ENCODE data around the gene GPD1. TPM values are rescaled to one million over a fixed set of nuclear protein-coding genes. Genes with fewer than 3 reads are reported as not detected.

GPD1 gene
- total RNA-seq, 1 donor from 2014 or later: 9.0 TPM

- no peaks in the 10 kb centered on the region for H3K9me3 ChIP-seq (replicated peaks)
- intact Hi-C loops (cut with micrococcal nuclease): no loop called here
- no peak for DNase-seq
- H3K27me3 ChIP-seq (ENCODE audit: low read depth): peaks cover 35% of the 10 kb centered on the region
- H3K36me3 ChIP-seq: no peaks in the 10 kb centered on the region
- peaks cover 18% of the 10 kb centered on the region for H3K4me1 ChIP-seq
- H3K4me3 ChIP-seq: no peak overlapping the region
- H3K27ac ChIP-seq (replicated peaks): no peak overlapping the region
- no peak for TF ChIP-seq CTCF (IDR thresholded peaks at IDR 0.05; ENCODE audit: borderline replicate concordance)
Observed at GRCh38 chr12:50061946-50062686, 41.7 kb upstream of the GPD1 start.

- intact Hi-C loops (cut with micrococcal nuclease): no loop called here
- Histone ChIP-seq H3K36me3 (no peaks in the 10 kb centered on the region), H3K4me3 (no peak overlapping the region), H3K27ac (replicated peaks) (no peak overlapping the region), H3K27me3 (ENCODE audit: low read depth) (peaks cover 30% of the 10 kb centered on the region), H3K9me3 (replicated peaks) (no peaks in the 10 kb centered on the region), H3K4me1 (peaks cover 13% of the 10 kb centered on the region)
- TF ChIP-seq CTCF (IDR thresholded peaks at IDR 0.05; ENCODE audit: borderline replicate concordance): no peak
- no peak for DNase-seq
Observed at GRCh38 chr12:50062728-50063460, 40.9 kb upstream of the GPD1 start.

- no peaks in the 10 kb centered on the region for H3K9me3 ChIP-seq (replicated peaks)
- no peak overlapping the region for H3K4me3 ChIP-seq
- intact Hi-C loops (cut with micrococcal nuclease): no loop called here
- peaks cover 13% of the 10 kb centered on the region for H3K4me1 ChIP-seq
- H3K27me3 ChIP-seq (ENCODE audit: low read depth): peaks cover 8% of the 10 kb centered on the region
- no peaks in the 10 kb centered on the region for H3K36me3 ChIP-seq
- DNase-seq: no peak
- no peak overlapping the region for H3K27ac ChIP-seq (replicated peaks)
- no peak for TF ChIP-seq CTCF (IDR thresholded peaks at IDR 0.05; ENCODE audit: borderline replicate concordance)
Observed at GRCh38 chr12:50065726-50066310, 38.0 kb upstream of the GPD1 start.

- no peak overlapping the region for H3K4me3 ChIP-seq
- peaks cover 15% of the 10 kb centered on the region for H3K4me1 ChIP-seq
- no peak for DNase-seq
- no peak overlapping the region for H3K27ac ChIP-seq (replicated peaks)
- H3K27me3 ChIP-seq (ENCODE audit: low read depth): peaks cover 8% of the 10 kb centered on the region
- TF ChIP-seq CTCF (IDR thresholded peaks at IDR 0.05; ENCODE audit: borderline replicate concordance): no peak
- no peaks in the 10 kb centered on the region for H3K36me3 ChIP-seq
- no peaks in the 10 kb centered on the region for H3K9me3 ChIP-seq (replicated peaks)
- intact Hi-C loops (cut with micrococcal nuclease): no loop called here
Observed at GRCh38 chr12:50066402-50066801, 37.4 kb upstream of the GPD1 start.

- no peak overlapping the region for H3K27ac ChIP-seq (replicated peaks)
- peaks cover 15% of the 10 kb centered on the region for H3K4me1 ChIP-seq
- intact Hi-C loops (cut with micrococcal nuclease): no loop called here
- no peak for DNase-seq
- no peaks in the 10 kb centered on the region for H3K27me3 ChIP-seq (ENCODE audit: low read depth)
- no peaks in the 10 kb centered on the region for H3K9me3 ChIP-seq (replicated peaks)
- no peak overlapping the region for H3K4me3 ChIP-seq
- H3K36me3 ChIP-seq: no peaks in the 10 kb centered on the region
- no peak for TF ChIP-seq CTCF (IDR thresholded peaks at IDR 0.05; ENCODE audit: borderline replicate concordance)
Observed at GRCh38 chr12:50069069-50069468, 34.7 kb upstream of the GPD1 start.
